B cell (primary cell): ENCODE measurements around the gene PTGES3.

Source experiments
- CTCF ChIP-seq: fragments of 200-600 bp; IDR thresholded peaks from one replicate; pipeline ENCODE4 v1.8.0; 2022; ENCODE audit warnings: antibody characterized with exemption, mild to moderate bottlenecking
- EZH2 ChIP-seq: IDR thresholded peaks from 2 replicates; pipeline ENCODE4 v1.6.1; 2012; ENCODE audit warnings: borderline replicate concordance, low read depth, mild to moderate bottlenecking, moderate library complexity, low read length; ENCODE audit not compliant: insufficient read depth, poor library complexity, severe bottlenecking

DNA sequence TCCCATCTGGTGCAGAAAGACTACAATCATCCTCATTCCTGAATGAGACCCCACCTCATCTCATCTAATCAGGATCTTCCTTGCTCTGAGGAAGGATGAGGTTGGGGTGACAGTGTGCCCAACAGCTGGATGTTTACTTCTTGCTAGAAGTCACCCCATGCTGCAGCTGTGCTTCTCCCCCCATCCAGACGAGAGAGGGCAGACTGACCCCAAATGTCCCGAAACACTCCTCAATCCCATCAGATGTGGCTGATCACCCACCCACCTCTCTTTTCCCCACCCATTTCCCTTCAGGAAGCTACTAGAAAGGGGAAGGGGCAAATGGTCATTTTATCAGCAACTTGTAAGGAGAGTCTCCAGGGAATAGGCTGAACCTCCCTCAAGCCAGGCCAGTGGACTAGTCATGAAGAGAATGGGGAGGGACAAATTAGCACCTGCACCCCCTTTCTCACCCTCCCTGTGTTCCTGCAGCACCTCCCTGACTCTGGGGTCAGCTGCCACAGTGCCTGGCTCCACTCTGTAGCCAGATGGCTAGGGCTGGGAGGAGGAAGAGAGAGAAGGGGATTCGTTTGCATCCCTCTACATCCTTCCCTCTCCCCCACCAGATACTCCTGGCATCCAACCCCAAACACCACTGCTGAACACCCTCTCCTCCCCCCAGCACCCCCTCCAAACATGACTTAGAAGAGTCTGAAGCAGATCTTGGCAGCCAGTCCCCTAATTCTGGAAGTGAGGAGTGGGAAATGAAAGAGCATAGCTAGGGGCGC is 55.2 kb downstream of the PTGES3 start:
- TF ChIP-seq CTCF, result no peak
- TF ChIP-seq EZH2, result no peak
